GM21447 (cell line): ENCODE measurements around the gene TPRG1L.

Experiments
- ATAC-seq: cut with Tn5 transposase; IDR thresholded peaks from one replicate; pipeline ENCODE4 v1.9.1; 2021; ENCODE audit not compliant: unreplicated experiment

The TPRG1L gene

DNA sequence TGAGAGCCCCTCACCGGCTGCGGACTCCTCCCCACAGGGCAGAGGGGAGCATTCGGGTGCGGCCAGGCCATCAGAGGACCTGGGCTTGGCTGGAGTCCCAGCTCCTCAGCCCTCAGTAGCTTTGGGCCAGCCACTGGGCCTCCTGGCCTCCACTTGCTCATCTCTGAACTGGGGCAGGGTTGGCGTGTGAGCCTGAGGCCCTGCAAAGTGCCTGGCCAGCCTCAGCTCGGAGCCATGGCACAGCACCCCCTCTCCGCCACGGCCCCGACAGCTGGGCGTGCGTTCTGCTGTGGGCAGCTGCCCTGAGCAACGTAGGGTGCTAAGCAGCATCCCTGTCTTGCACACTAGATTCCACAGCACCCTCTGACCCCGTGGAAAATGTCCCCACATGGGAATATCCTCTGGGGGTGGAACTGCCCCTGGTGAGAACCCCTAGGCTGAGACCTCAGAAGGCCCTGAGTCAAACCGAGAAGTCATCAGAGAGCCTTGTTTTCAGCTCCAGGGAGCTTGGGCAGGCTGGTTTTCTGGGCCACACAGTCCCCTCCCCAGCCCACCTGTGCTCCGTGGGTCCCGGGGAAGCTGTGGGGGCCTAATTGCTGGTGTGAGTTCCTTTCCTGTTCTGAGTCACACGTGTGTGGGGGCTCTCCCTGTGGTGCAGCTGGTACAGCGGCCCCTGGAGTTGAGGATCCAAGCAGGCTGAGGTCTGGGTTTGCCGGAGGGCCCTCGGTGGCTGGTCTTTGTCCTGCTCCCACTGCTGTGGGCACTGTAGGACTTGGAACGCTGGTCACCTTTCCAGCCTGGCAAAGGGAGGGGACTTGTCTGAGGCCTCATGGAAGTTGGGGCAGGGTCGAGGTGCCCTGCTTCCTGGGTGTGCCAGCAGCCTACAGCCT, 52.0 kb downstream of the TPRG1L start:
- peak; percentile 61 for ATAC-seq

DNA sequence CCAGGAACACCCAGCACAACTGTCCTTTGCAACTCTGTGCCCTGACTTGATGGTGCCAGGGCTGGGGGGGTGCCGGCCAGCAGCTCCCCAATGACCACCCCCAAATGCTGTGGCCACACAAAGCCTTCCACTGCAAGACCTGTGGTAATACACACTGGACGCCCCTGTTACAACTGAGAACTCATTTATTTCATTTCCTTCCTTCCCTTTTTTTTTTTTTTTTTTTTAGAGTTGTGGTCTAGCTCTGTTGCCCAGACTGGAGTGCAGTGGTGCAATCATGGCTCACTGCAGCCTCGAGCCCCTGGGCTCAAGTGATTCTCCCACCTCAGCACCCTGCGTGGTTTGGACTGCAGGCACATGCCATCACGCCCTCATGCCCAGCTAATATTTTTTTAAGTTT, 52.7 kb downstream of the TPRG1L start:
- ATAC-seq, result peak; percentile 8

DNA sequence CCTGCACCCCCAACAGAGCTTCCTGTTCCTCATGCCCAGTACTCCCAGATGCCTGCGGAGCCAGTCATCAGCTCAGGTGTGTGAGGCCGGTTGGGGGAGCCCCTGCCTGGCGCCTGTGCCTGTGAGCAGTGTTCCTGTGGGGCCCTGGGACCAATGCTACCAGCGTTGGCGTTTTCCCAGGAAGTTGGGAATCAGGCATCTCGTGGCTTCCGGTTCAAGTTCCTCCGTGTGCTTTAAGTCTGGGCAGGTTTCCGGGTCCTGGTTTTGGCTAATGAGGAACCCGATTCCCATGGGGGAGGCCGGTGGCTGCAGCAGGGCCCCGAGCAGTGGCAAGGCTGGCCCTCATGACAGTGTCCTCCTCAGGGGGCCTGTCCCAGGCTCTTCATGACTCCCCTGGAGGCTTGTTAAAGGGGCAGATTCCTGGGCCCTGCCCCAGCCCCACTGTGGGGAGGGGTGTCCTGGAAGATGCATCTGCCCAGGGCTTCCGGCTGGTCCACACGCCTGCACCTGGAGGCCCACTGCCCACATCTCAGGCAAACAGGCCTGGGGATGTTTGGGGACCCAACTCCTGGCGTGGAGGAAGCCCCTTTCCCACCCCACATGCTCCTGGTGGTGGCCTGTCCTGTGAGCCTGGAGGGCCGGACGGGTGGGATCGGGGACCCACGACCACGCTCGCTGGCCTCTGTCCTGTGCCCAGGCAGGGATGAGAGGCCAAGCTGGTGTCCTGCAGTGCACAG, 53.7 kb downstream of the TPRG1L start:
- ATAC-seq, result no peak

DNA sequence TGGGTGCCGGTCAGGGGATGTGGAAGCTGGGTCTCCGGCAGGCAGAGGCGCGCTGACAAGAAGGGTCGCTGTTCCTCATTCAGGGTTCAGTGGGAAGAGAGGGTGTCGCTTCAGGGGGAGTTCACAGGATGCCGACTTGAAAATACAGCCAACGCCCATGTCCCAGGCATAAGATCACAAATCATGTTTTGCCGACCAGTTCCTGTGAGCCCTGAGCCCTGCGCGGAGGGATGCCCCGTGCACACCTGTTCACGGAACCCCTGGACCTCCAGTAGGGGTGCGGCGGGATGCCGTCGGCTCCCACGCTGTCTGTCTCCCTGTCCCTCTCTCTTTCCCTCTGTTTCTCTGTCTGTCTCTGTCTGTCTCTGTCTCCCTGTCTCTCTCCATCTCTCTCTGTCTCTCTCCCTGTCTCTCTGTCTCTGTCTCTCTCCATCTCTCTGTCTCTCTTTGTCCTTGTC, 54.3 kb downstream of the TPRG1L start:
- ATAC-seq, result no peak
